DOHH2 (cell line): ENCODE results near the gene C1orf174.

Source experiments
- H3F3A ChIP-seq: fragments of 200-600 bp; sonication (generic), shearing (Covaris generic); 2 replicates; pipeline ENCODE4 v1.6.0; 2016; ENCODE audit warnings: antibody characterized with exemption, mild to moderate bottlenecking; ENCODE audit not compliant: control insufficient read depth, insufficient read depth
- H3K27ac ChIP-seq: fragments of 200-600 bp; sonication (generic); 2 replicates; pipeline ENCODE4 v1.5.1; 2014; ENCODE audit warnings: low read depth, mild to moderate bottlenecking, low read length, moderate library complexity
- H3K27me3 ChIP-seq: fragments of 200-600 bp; sonication (generic); 2 replicates; pipeline ENCODE4 v1.6.1; 2014; ENCODE audit warnings: mild to moderate bottlenecking, low read length, mixed read lengths; ENCODE audit not compliant: control insufficient read depth
- H3K36me3 ChIP-seq: fragments of 200-600 bp; sonication (generic); 2 replicates; pipeline ENCODE4 v1.6.1; 2014; ENCODE audit warnings: mild to moderate bottlenecking, low read length, moderate library complexity, mixed read lengths; ENCODE audit not compliant: control insufficient read depth
- H3K4me1 ChIP-seq: fragments of 200-600 bp; sonication (generic); 2 replicates; pipeline ENCODE4 v1.6.1; 2014; ENCODE audit warnings: mild to moderate bottlenecking, low read length, mixed read lengths; ENCODE audit not compliant: control insufficient read depth
- H3K4me2 ChIP-seq: fragments of 200-600 bp; sonication (generic); 2 replicates; pipeline ENCODE4 v1.6.0; 2014; ENCODE audit warnings: mild to moderate bottlenecking, low read length, moderate library complexity
- H3K4me3 ChIP-seq: fragments of 200-600 bp; sonication (generic); 2 replicates; pipeline ENCODE4 v1.5.1; 2014; ENCODE audit warnings: mild to moderate bottlenecking, low read length, mixed read lengths
- H3K79me2 ChIP-seq: fragments of 200-600 bp; sonication (generic); 2 replicates; pipeline ENCODE4 v1.6.1; 2014; ENCODE audit warnings: mild to moderate bottlenecking, low read length, mixed read lengths; ENCODE audit not compliant: control insufficient read depth
- H3K9me2 ChIP-seq: fragments of 200-600 bp; sonication (generic); replicated peaks from 2 replicates; pipeline ENCODE4 v1.6.1; 2014; ENCODE audit warnings: mild to moderate bottlenecking, low read length, mixed read lengths; ENCODE audit not compliant: control insufficient read depth
- H3K9me3 ChIP-seq: fragments of 200-600 bp; sonication (generic); 2 replicates; pipeline ENCODE4 v1.6.1; 2014; ENCODE audit warnings: antibody characterized with exemption, low read length, mixed read lengths; ENCODE audit not compliant: control insufficient read depth, insufficient read depth
- H4K20me1 ChIP-seq: fragments of 200-600 bp; sonication (generic); 2 replicates; pipeline ENCODE4 v1.6.0; 2014; ENCODE audit warnings: low read depth, mild to moderate bottlenecking, antibody characterized with exemption, low read length, moderate library complexity; ENCODE audit not compliant: control insufficient read depth, insufficient read depth
- CTCF ChIP-seq: fragments of 200-600 bp; sonication (generic); IDR thresholded peaks from one replicate; pipeline ENCODE4 v1.5.1; 2014; ENCODE audit warnings: antibody characterized with exemption, mild to moderate bottlenecking, low read depth, low read length; ENCODE audit not compliant: poor library complexity, severe bottlenecking
- EZH2phosphoT487 ChIP-seq: fragments of 200-600 bp; sonication (generic); IDR thresholded peaks from 2 replicates; pipeline ENCODE4 v1.6.1; 2017; ENCODE audit warnings: borderline replicate concordance, mild to moderate bottlenecking, antibody characterized with exemption, low read length, moderate library complexity, mixed read lengths

Gene C1orf174

DNA sequence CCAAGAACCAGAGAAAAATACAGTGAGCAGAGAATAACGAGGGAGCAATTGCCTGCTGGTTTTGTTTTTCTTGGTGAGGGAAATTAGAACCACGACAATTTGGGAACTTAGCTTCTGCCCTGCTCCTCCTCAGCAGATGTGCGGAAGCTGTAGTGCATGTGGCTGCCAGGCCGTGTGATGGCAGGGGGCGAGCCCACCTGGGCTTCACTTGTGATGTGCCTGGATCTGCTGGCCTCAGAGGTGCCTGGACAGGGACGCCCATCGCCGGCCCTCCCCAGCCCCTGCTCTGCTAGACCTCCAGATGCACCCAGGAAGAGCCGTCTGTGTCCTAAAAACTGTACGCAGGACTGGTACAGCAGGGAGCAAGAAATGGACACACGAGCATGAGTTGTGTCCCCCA lies 28.5 kb upstream of the C1orf174 start:
- Histone ChIP-seq H3K4me3 (no peak overlapping the region), H3K27me3 (peaks cover 8% of the 10 kb centered on the region), H3K9me2 (no peaks in the 10 kb centered on the region), H3F3A (peaks cover 11% of the 10 kb centered on the region), H3K36me3 (no peaks in the 10 kb centered on the region), H3K4me1 (no peaks in the 10 kb centered on the region), H3K9me3 (peaks cover 4% of the 10 kb centered on the region; the same call in 1 of the 2 replicates), H4K20me1 (no peaks in the 10 kb centered on the region), H3K27ac (no peak overlapping the region), H3K4me2 (no peak overlapping the region), H3K79me2 (no peaks in the 10 kb centered on the region)
- TF ChIP-seq CTCF (no peak), EZH2phosphoT487 (no peak)

DNA sequence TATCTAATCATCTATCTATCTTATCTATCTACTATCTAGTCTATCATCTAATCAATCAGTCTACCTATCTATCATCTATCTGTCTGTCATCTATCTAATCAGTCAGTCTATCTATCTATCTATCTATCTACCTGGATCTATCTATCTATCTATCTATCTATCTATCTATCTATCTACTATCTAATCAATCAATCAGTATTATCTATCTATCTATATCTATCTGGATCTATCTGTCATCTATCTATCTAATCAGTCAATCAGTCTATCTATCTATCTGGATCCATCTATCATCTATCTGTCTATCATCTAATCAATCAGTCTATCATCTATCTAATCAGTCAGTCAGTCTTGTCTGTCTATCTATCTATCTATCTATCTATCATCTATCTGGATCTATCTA lies 26.9 kb upstream of the C1orf174 start:
- H3K9me3 ChIP-seq: peaks cover 11% of the 10 kb centered on the region; the same call in 1 of the 2 replicates
- H3K4me1 ChIP-seq: peaks cover 9% of the 10 kb centered on the region
- H3K27ac ChIP-seq: no peak overlapping the region
- no peaks in the 10 kb centered on the region for H3K79me2 ChIP-seq
- no peak overlapping the region for H3K4me2 ChIP-seq
- H3F3A ChIP-seq: peaks cover 11% of the 10 kb centered on the region
- H3K9me2 ChIP-seq: no peaks in the 10 kb centered on the region
- no peaks in the 10 kb centered on the region for H3K36me3 ChIP-seq
- H4K20me1 ChIP-seq: no peaks in the 10 kb centered on the region
- H3K27me3 ChIP-seq: no peaks in the 10 kb centered on the region; the same call in 1 of the 2 replicates
- TF ChIP-seq CTCF: no peak
- TF ChIP-seq EZH2phosphoT487: no peak
- no peak overlapping the region for H3K4me3 ChIP-seq

DNA sequence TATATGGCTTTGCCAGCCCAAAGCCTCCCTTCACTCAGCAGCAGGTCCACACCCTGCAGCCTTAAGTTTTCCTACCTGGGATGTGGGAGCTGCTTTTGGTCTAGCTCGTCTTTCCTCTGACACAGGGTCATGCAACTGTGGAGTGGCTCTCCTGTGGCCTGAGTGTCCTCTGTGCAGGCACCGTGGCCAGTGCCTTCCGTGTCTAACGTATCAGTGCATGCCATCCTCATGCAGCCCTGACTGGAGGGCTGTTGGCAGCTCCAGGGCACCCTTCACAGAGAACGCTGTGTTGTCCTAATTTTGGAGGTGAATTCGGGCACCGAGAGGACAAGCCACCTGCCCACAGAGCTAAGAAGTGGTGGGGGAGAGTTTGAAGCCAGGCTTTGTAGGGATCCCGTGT lies 25.7 kb upstream of the C1orf174 start:
- no peak overlapping the region for H3K4me3 ChIP-seq
- H3K9me2 ChIP-seq: no peaks in the 10 kb centered on the region
- H3K27me3 ChIP-seq: no peaks in the 10 kb centered on the region
- TF ChIP-seq CTCF (no peak), EZH2phosphoT487 (no peak)
- H3K36me3 ChIP-seq: no peaks in the 10 kb centered on the region
- no peaks in the 10 kb centered on the region for H3K79me2 ChIP-seq
- peaks cover 11% of the 10 kb centered on the region for H3K4me1 ChIP-seq
- H4K20me1 ChIP-seq: no peaks in the 10 kb centered on the region
- peaks cover 11% of the 10 kb centered on the region for H3F3A ChIP-seq
- peaks cover 12% of the 10 kb centered on the region; the same call in 1 of the 2 replicates for H3K9me3 ChIP-seq
- no peak overlapping the region for H3K27ac ChIP-seq
- H3K4me2 ChIP-seq: no peak overlapping the region
